Activated gamma-delta T cell treated with anti-CD3 and anti-CD28 coated beads, Interleukin-2, amount 50 U/mL, for 16 hours (primary cell): ENCODE data around the gene HDAC4.

Experiments
- DNase-seq: peaks from one replicate; pipeline ENCODE4 v3.0.0-alpha.2; 2020; ENCODE audit warnings: low read depth

The HDAC4 gene

DNA sequence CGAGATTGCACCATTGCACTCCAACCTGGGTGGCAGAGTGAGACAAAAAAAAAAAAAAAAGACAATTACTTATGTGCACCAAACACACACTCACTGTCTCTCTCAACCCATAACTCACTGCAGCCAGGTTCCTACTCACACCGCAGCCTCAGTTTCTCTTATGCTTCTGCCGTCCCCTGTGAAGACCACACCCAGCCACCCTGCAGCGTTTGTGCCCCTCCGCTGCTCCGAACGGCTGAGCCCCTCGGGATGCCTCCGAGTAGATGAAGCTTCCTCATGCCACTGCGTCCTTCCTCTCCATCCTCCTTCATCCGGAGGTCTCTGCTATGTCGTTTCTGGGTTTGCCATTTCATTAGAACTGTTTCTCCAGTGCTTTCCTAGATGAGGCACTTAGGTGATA is 392.8 kb downstream of the HDAC4 start:
- no peak for DNase-seq

DNA sequence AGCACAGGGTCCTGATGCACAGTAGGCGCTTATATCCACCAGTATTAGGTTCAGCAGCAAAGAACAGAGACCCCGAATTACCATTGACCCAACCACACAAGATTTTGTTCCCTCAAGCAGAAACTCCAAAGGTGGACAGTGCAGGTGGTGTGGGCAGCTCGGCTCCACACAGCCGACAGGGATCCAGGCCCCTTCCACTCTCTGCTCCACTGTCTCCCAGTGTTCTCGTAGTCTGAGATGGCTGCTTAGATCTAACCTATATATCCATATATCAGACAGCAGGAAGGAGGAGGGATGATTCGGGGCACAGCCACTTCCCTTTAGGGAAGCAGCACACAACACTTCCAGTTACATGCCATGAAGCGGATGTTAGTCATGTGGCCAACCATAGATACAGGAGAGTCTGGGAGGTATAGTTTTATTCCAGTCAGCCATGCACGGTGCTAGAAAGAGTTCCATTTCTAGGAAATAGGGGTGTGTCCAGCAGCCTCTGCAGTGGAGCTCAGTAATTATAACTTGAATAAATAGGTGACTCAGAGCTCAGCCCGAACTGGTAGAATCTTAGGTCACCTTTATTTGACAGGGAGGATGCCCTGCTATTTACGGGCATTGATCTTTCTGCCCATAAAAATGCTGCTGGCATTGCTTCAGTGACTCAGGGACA is 394.1 kb downstream of the HDAC4 start:
- no peak for DNase-seq

DNA sequence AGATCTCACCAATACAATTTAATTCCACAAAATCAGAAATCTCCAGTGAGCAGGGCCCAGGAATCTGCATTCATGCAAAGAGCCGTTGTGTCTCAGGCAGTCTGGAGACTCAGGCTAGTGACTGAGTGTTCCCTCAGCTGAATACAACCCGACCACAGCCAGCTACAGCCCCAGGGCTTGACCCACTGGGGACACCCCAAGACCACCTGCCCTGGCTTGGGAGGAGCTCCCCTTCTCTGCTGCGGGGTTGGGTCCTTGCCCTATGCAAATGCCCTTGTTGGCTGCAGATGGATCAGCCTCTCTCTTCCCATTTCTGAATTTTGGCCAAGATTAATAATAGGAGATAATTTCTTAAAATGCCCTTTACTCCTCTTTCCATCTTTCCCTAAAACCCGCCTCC is 395.2 kb downstream of the HDAC4 start:
- no peak for DNase-seq

DNA sequence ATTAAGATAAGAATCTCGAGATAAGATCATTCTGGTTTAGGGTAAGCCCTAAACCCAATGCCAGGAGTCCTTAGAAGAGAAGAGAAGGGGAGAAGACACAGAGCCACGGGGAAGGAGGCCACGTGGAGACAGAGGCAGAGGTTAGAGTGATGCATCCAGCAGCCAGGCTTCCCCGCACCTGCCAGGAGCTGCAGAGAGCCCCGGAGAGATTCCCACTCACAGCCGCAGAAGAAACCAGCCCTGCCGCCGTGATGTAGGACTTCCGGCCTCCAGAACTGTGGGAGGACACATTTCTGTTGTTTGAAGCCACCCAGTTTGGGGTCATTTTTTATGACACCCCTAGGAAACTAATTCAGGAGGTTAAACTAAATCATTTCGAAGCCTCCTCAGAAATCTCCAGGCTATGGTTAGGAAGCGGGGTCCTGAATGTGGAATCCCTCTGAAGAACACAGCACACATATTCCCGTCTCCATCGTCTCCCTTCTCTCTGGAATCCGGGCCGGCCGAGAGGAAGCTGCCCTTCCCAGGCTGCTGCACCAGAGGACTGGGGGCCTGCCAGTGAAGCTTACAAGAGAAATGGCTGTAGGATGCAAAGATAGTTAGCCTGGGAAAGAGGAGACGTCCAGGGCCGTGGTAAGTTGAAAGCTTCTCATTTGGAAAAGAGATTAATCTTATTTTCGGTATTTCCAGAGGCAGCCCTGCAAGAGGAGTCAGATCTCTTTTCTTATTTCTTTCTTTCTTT is 396.4 kb downstream of the HDAC4 start:
- no peak for DNase-seq

DNA sequence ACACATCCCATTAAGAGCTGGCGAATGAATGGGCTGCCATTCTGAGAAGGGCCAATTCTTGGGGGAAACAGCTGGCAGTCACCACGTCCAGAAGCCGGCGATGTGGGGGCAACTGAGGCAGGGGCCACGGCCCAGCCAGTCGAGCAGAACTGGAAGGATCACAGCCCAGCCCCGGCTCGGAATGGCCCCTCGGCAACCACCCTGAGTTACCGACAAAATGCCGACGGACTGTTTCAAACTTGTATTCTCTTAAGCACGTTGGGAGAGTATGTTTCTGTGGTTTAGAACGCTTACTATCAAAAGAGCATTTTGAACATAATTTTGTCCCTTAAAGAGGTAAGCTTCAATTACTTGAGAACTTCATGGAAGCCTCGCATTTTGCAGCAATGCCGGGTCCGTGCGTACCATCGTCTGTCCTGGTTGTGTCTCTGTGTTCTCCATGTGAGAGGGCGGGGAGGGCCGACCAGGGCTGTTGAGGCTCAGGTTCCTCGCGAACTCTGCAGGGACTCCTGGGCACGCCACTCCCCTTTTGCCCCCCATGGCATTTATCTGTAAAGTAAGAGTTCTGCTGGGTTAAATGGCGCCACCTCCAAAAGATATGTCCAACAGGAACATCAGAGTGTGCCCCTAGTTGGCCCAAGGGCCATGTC is 397.1 kb downstream of the HDAC4 start:
- DNase-seq = no peak

DNA sequence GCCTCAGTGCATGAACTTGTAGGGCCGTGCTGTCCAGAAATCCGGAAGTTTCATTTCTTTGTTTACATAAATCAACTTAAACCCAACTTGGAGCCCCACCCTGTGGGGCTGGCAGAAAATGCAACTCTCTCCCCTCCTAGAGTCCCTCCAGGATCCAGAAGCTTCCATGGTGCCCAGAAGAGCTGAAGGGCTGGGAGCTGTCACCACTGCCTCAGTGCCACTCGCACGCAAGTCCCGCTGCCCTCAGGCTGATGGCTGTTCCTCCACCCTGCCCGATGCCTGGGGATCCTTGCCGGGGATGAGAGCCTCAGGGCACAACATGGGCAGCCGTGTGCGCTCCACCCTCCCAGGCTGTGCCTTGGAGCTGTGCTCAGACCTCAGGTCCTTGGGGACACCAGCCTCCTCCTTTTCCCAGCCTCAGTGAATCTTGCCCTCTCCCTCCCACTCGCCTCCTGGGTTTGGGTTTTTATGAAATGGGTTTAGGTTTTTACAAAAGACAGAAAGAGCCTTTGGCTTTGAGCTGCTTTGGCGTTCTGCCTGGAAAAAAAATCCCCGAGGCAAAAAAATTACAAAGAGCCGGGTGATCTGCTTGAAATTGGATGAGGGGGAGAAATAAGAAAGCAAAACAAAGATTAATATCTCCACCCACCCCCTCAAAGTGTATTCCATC is 397.7 kb downstream of the HDAC4 start:
- no peak for DNase-seq

DNA sequence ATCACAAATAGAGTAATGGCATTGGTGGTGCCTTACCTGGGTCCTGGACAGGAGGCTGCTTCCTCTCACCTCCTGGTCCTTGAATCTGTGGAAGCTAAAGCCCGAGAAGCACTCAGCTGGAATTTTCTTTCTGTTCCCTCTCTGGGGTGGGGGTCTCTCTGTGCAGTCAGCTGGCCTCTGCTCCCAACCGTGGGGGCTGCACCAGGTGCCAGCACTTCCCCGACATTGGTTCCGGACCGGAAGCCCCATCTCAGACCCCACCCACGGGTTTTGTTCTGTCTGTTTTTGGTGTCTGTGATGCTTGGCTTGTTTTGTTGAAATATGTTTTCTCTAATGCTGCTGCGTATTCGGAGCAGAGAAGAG is 398.2 kb downstream of the HDAC4 start:
- DNase-seq = no peak

DNA sequence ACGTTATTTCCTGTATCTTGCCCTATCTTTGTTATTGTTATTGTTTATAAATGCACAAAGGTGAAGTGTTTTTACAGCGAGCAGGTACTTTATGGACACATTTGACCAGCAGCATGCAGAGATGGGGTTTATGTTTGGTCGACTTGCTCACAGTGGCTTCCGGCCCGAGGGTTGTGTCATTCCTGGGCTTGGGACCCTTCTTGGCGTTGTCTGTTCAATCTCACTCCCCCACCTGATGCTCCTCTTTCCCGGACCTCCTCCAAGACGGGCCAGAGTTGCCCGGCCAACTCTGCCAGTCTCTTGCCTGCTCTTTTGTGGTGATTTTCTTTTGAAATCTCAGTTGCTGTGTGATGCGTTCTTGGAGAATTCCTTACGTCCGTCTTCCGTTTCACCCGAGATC is 399.0 kb downstream of the HDAC4 start:
- no peak for DNase-seq

DNA sequence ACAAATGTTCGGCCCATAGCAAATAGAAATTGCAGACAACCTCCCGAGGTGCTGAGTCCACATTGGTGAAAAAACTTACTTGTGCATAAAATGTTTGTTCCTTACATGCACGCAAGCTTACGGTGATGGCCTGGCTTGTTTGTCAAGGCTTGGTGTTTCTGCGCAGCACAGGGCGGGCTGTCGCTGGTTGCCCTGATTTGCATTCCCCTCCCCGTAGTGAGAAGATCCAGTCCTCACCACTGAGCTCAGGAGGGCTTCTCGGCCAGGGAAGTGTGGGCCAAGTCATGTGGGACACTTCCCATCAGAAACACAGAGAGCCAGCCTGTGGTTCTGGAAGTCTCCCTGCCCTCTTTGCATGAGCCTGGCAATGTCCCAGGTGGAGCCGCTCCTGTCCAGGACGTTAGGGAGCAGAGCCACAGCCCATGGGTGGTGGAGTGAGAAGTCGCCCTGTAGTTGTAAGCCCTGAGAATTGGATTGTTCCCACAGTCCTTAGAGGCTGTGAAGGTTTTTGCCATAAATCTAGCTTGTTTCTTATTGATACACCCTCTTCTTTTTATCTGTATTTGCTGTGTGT is 400.2 kb downstream of the HDAC4 start:
- DNase-seq = no peak

DNA sequence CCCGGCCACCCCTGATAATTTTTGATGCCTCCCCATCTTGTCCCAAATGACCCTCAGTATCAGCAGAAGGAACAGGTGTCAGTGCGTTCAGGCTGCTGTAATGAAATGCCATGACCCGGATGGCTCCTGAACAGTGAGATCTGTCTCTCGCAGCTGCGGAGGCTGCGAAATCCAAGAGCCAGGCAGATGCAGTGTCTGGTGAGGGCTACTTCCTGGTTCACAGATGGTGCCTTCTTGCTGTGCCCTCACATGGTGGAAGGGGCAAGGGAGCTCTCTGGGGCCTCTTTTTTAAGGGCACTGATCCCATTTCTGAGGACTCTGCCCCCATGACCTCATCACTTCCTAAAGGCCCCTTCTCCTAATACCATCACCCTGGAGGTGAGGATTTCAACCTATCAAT is 400.7 kb downstream of the HDAC4 start:
- no peak for DNase-seq

DNA sequence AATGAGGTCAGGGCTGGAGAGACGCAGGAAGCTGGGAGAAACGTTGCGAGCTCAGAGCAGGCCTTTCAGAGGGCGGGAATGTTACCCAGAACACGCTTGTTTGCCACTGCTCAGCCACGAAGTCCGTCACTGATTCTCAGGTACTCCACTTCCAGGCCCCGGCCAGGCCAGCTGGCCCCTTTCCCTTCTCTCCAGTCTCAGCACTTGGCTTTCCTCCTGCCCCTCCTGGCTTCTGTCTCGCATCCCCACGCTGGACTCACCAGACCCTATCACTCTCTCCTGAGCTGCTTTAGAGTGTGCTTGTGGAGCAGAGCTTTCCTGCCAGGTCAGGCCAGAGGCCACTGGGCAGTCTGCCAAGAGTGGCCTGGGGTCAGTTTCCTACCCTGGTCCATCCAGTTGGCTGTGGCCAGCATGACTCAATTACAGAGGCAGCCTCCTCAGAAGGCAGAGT is 401.5 kb downstream of the HDAC4 start:
- DNase-seq = no peak

DNA sequence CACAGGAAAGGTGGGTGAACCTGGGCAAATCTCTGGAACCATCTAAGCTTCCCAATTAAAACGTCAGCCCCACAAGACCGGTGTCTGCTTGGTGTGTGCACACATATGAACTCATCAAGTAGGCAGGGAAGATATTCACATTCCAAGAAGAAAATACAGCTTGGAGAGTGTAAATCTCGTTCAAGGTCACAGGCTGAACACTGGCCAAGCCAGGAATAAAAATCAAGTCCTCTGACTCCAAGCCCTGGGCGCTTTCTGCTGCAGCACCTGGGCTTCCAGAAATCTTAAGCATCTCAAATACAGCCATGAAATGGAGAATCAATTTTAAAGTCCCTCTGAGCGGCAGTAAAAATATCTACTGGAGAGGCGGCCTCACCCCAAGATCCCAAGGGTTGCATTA is 402.0 kb downstream of the HDAC4 start:
- DNase-seq = no peak
